WTC11 (cell line): ENCODE results near the gene TUBB8B. TPM values are rescaled to one million over a fixed set of nuclear protein-coding genes. Genes with fewer than 3 reads are reported as not detected.
A peak's percentile ranks its signal among the peaks of the same experiment; 100 is the strongest.
"Not testable (repeated sequence)": the region's sequence is repeated elsewhere in the genome, so short reads cannot be mapped to it uniquely, and the experiment has no call there.

ENCODE experiments used
- ATAC-seq: fragments of 200-7000 bp; cut with Tn5 transposase; 2 replicates; pipeline ENCODE4 v1.10.0; 2021; ENCODE audit warnings: mild to moderate bottlenecking, moderate library complexity
- Bru-seq: library from RNA; stranded (reverse); fragments of 400-500 nt; gene quantifications from one replicate; lab custom pipeline; 2021; lab: Mats Ljungman, UMichigan
- CTCF ChIA-PET: fragments of 300-600 bp; sonication (Branson Sonifier 250); formaldehyde crosslinking; loops from one replicate; lab custom pipeline; 2021; ENCODE audit warnings: antibody characterized with exemption; lab: Charles Lee
- POLR2A ChIA-PET: fragments of 350-600 bp; sonication (Branson Sonifier 250); formaldehyde crosslinking; loops from one replicate; lab custom pipeline; 2021; ENCODE audit warnings: antibody characterized with exemption; lab: Charles Lee
- DNase-seq: peaks from one replicate; pipeline ENCODE4 v3.0.0; 2021; ENCODE audit warnings: low spot score
- H3K27ac Mint-ChIP-seq: 2 replicates; pipeline ENCODE4 v1.8.0; 2021; ENCODE audit warnings: mixed read lengths
- H3K27me3 Mint-ChIP-seq: 2 replicates; pipeline ENCODE4 v1.8.0; 2021; ENCODE audit warnings: low read depth, mild to moderate bottlenecking, moderate library complexity, mixed read lengths
- H3K36me3 Mint-ChIP-seq: 2 replicates; pipeline ENCODE4 v1.8.0; 2021; ENCODE audit warnings: mixed read lengths
- H3K4me1 Mint-ChIP-seq: 2 replicates; pipeline ENCODE4 v1.8.0; 2022; ENCODE audit warnings: mixed read lengths
- H3K4me3 Mint-ChIP-seq: 2 replicates; pipeline ENCODE4 v1.8.0; 2021; ENCODE audit warnings: mild to moderate bottlenecking, moderate library complexity, mixed read lengths
- H3K9me3 Mint-ChIP-seq: 2 replicates; pipeline ENCODE4 v1.8.0; 2021; ENCODE audit warnings: mixed read lengths
- CTCF ChIP-seq: fragments of 200-600 bp; IDR thresholded peaks from 2 replicates; pipeline ENCODE4 v1.8.0; 2022; ENCODE audit warnings: antibody characterized with exemption
- long read RNA-seq, 3 experiments: library from RNA in 1 of 3; library from capped mRNA in 1 of 3; library from polyadenylated mRNA in 1 of 3; unstranded in 2 of 3; stranded (forward) in 1 of 3; transcript quantifications; one replicate each; pipeline ENCODE4 v2.0.0, GENCODE V29; 2021
- total RNA-seq: library from RNA; stranded (reverse); gene quantifications from 3 replicates; pipeline ENCODE4 v1.2.3, GENCODE V29; 2021

The TUBB8B gene
- total RNA-seq (0.94 to 1.6 TPM (median 1.2 TPM) in 3 replicates), Bru-seq, nascent RNA (not detected)
- long read RNA-seq, experiment 1 = 0 reads
- long read RNA-seq, experiment 2 = 0 reads
- long read RNA-seq, experiment 3 = 0 reads

- H3K4me1 Mint-ChIP-seq, H3K27me3 Mint-ChIP-seq, H3K27ac Mint-ChIP-seq, H3K4me3 Mint-ChIP-seq, POLR2A ChIA-PET, ATAC-seq, DNase-seq, CTCF ChIA-PET: not testable (repeated sequence)
- peaks cover 21% of the 10 kb centered on the region for H3K36me3 Mint-ChIP-seq
- H3K9me3 Mint-ChIP-seq = peaks cover 28% of the 10 kb centered on the region
Measured at GRCh38 chr18:49176-49665, at the start of gene TUBB8B. TUBB8B (minus strand) TSS chr18:49615; CDS start chr18:49557, 58 bp downstream.

GRCh38 chr18:97252-97914 is 48.0 kb upstream of the TUBB8B start:
- Mint-ChIP-seq H3K36me3 (peaks cover 43% of the 10 kb centered on the region), H3K9me3 (peaks cover 61% of the 10 kb centered on the region)
- POLR2A ChIA-PET, H3K4me1 Mint-ChIP-seq, H3K4me3 Mint-ChIP-seq, CTCF ChIA-PET, DNase-seq: not testable (repeated sequence)
- peak; percentile 88 for TF ChIP-seq CTCF
- TF ChIP-seq, all 79 proteins: peak for 1; not testable (repeated sequence) for 78
- not testable (repeated sequence) for ATAC-seq, H3K27me3 Mint-ChIP-seq, H3K27ac Mint-ChIP-seq

GRCh38 chr18:96767-97131 is 47.3 kb upstream of the TUBB8B start:
- Mint-ChIP-seq H3K9me3 (peaks cover 65% of the 10 kb centered on the region), H3K36me3 (peaks cover 43% of the 10 kb centered on the region)
- DNase-seq, POLR2A ChIA-PET, H3K4me1 Mint-ChIP-seq, ATAC-seq, H3K27ac Mint-ChIP-seq, H3K27me3 Mint-ChIP-seq, CTCF ChIA-PET, H3K4me3 Mint-ChIP-seq: not testable (repeated sequence)

GRCh38 chr18:96101-96766 is 46.8 kb upstream of the TUBB8B start:
- CTCF ChIA-PET, POLR2A ChIA-PET, H3K4me3 Mint-ChIP-seq, H3K27me3 Mint-ChIP-seq, DNase-seq, H3K27ac Mint-ChIP-seq, H3K4me1 Mint-ChIP-seq: not testable (repeated sequence)
- H3K9me3 Mint-ChIP-seq = peaks cover 62% of the 10 kb centered on the region
- H3K36me3 Mint-ChIP-seq = peaks cover 39% of the 10 kb centered on the region
- peak; percentile 30; the same call in 1 of the 2 replicates for ATAC-seq

- POLR2A ChIA-PET, CTCF ChIA-PET, H3K4me1 Mint-ChIP-seq, DNase-seq, ATAC-seq, H3K27me3 Mint-ChIP-seq, H3K27ac Mint-ChIP-seq, H3K4me3 Mint-ChIP-seq: not testable (repeated sequence)
- Mint-ChIP-seq H3K9me3 (peaks cover 64% of the 10 kb centered on the region), H3K36me3 (peaks cover 40% of the 10 kb centered on the region)
Measured at GRCh38 chr18:95580-95979, 46.2 kb upstream of the TUBB8B start.

- H3K4me3 Mint-ChIP-seq, CTCF ChIA-PET, ATAC-seq, DNase-seq, H3K4me1 Mint-ChIP-seq, H3K27me3 Mint-ChIP-seq, H3K27ac Mint-ChIP-seq, POLR2A ChIA-PET: not testable (repeated sequence)
- Mint-ChIP-seq H3K36me3 (peaks cover 34% of the 10 kb centered on the region), H3K9me3 (peaks cover 55% of the 10 kb centered on the region)
Measured at GRCh38 chr18:93897-94408, 44.5 kb upstream of the TUBB8B start.

GRCh38 chr18:91561-91960 is 42.1 kb upstream of the TUBB8B start:
- DNase-seq, H3K4me1 Mint-ChIP-seq, H3K27ac Mint-ChIP-seq, H3K4me3 Mint-ChIP-seq, ATAC-seq, H3K27me3 Mint-ChIP-seq, POLR2A ChIA-PET, CTCF ChIA-PET: not testable (repeated sequence)
- H3K9me3 Mint-ChIP-seq = peaks cover 56% of the 10 kb centered on the region
- H3K36me3 Mint-ChIP-seq = peaks cover 34% of the 10 kb centered on the region

- peaks cover 52% of the 10 kb centered on the region for H3K9me3 Mint-ChIP-seq
- POLR2A ChIA-PET, ATAC-seq, H3K4me3 Mint-ChIP-seq, DNase-seq, H3K27me3 Mint-ChIP-seq, H3K27ac Mint-ChIP-seq, CTCF ChIA-PET, H3K4me1 Mint-ChIP-seq: not testable (repeated sequence)
- H3K36me3 Mint-ChIP-seq = peaks cover 31% of the 10 kb centered on the region
Measured at GRCh38 chr18:90396-91193, 41.2 kb upstream of the TUBB8B start.

- ATAC-seq, H3K27me3 Mint-ChIP-seq, POLR2A ChIA-PET, CTCF ChIA-PET, H3K4me3 Mint-ChIP-seq, H3K27ac Mint-ChIP-seq, H3K4me1 Mint-ChIP-seq, DNase-seq: not testable (repeated sequence)
- H3K36me3 Mint-ChIP-seq = peaks cover 36% of the 10 kb centered on the region
- peaks cover 53% of the 10 kb centered on the region for H3K9me3 Mint-ChIP-seq
Measured at GRCh38 chr18:89124-89523, 39.7 kb upstream of the TUBB8B start.

- Mint-ChIP-seq H3K27me3 (peaks cover 11% of the 10 kb centered on the region), H3K36me3 (peaks cover 32% of the 10 kb centered on the region), H3K9me3 (peaks cover 36% of the 10 kb centered on the region)
- POLR2A ChIA-PET, H3K27ac Mint-ChIP-seq, CTCF ChIA-PET, ATAC-seq, DNase-seq, H3K4me3 Mint-ChIP-seq, H3K4me1 Mint-ChIP-seq: not testable (repeated sequence)
Measured at GRCh38 chr18:84801-85200, 35.4 kb upstream of the TUBB8B start.
